Rectal smooth muscle tissue (tissue), 1 donor: Measurements from ENCODE around the gene TFAP2C.
A peak's percentile ranks its signal among the peaks of the same experiment; 100 is the strongest.

Experiments used
- H3K27ac ChIP-seq: one replicate; pipeline ENCODE4 v1.7.0; 2013; ENCODE audit warnings: low read depth, low read length, inconsistent platforms
- H3K27me3 ChIP-seq: one replicate; pipeline ENCODE4 v1.7.0; 2013; ENCODE audit warnings: low read length; ENCODE audit not compliant: control insufficient read depth, insufficient read depth
- H3K36me3 ChIP-seq: one replicate; pipeline ENCODE4 v1.7.0; 2013; ENCODE audit warnings: low read length; ENCODE audit not compliant: control insufficient read depth, insufficient read depth
- H3K4me1 ChIP-seq: one replicate; pipeline ENCODE4 v1.7.0; 2013; ENCODE audit warnings: low read length; ENCODE audit not compliant: control insufficient read depth, insufficient read depth
- H3K4me3 ChIP-seq: one replicate; pipeline ENCODE4 v1.7.0; 2013; ENCODE audit warnings: low read length
- H3K9ac ChIP-seq: one replicate; pipeline ENCODE4 v1.7.0; 2013; ENCODE audit warnings: low read length

The TFAP2C gene

GRCh38 chr20:56628873-56629463 lies at the start of gene TFAP2C:
TSS of gene TFAP2C (plus strand) at chr20:56629306. CDS start at chr20:56629545, 239 bp downstream.
- peak within 1 kb of the TSS; percentile 49 for H3K27ac ChIP-seq

GRCh38 chr20:56580226-56580625 lies 48.9 kb upstream of the TFAP2C start:
- Histone ChIP-seq H3K4me1 (no peaks in the 10 kb centered on the region), H3K9ac (no peak overlapping the region), H3K27ac (no peak overlapping the region), H3K27me3 (no peaks in the 10 kb centered on the region), H3K36me3 (no peaks in the 10 kb centered on the region), H3K4me3 (no peak overlapping the region)

More at GRCh38 chr20:56628873-56629463, at the start of gene TFAP2C:
- H3K9ac ChIP-seq: peak within 1 kb of the TSS; percentile 25
- no peaks in the 10 kb centered on the region for H3K4me1 ChIP-seq
- H3K36me3 ChIP-seq: no peaks in the 10 kb centered on the region
- peaks cover 47% of the 10 kb centered on the region for H3K27me3 ChIP-seq
- H3K4me3 ChIP-seq: peak within 1 kb of the TSS; percentile 63

GRCh38 chr20:56581701-56582100 lies 47.4 kb upstream of the TFAP2C start:
- H3K4me1 ChIP-seq: no peaks in the 10 kb centered on the region

GRCh38 chr20:56582542-56582941 lies 46.6 kb upstream of the TFAP2C start:
- H3K36me3 ChIP-seq: no peaks in the 10 kb centered on the region
- H3K27ac ChIP-seq: no peak overlapping the region
- no peak overlapping the region for H3K4me3 ChIP-seq
- no peak overlapping the region for H3K9ac ChIP-seq
- no peaks in the 10 kb centered on the region for H3K4me1 ChIP-seq
- no peaks in the 10 kb centered on the region for H3K27me3 ChIP-seq

More at GRCh38 chr20:56581701-56582100, 47.4 kb upstream of the TFAP2C start:
- Histone ChIP-seq H3K27ac (no peak overlapping the region), H3K9ac (no peak overlapping the region), H3K4me3 (no peak overlapping the region), H3K27me3 (no peaks in the 10 kb centered on the region), H3K36me3 (no peaks in the 10 kb centered on the region)

GRCh38 chr20:56584916-56585315 lies 44.2 kb upstream of the TFAP2C start:
- no peak overlapping the region for H3K4me3 ChIP-seq
- no peak overlapping the region for H3K9ac ChIP-seq
- no peaks in the 10 kb centered on the region for H3K4me1 ChIP-seq
- no peak overlapping the region for H3K27ac ChIP-seq
- no peaks in the 10 kb centered on the region for H3K36me3 ChIP-seq
- H3K27me3 ChIP-seq: no peaks in the 10 kb centered on the region

- no peak overlapping the region for H3K9ac ChIP-seq
- no peak overlapping the region for H3K4me3 ChIP-seq
- no peaks in the 10 kb centered on the region for H3K36me3 ChIP-seq
- no peaks in the 10 kb centered on the region for H3K27me3 ChIP-seq
- no peaks in the 10 kb centered on the region for H3K4me1 ChIP-seq
- H3K27ac ChIP-seq: no peak overlapping the region
Measured at GRCh38 chr20:56587307-56588041, 41.6 kb upstream of the TFAP2C start.

- Histone ChIP-seq H3K27me3 (no peaks in the 10 kb centered on the region), H3K4me1 (no peaks in the 10 kb centered on the region), H3K9ac (no peak overlapping the region), H3K27ac (no peak overlapping the region), H3K36me3 (no peaks in the 10 kb centered on the region), H3K4me3 (no peak overlapping the region)
Measured at GRCh38 chr20:56588996-56589395, 40.1 kb upstream of the TFAP2C start.

GRCh38 chr20:56589633-56590032 lies 39.5 kb upstream of the TFAP2C start:
- no peak overlapping the region for H3K27ac ChIP-seq
- no peaks in the 10 kb centered on the region for H3K4me1 ChIP-seq
- no peaks in the 10 kb centered on the region for H3K27me3 ChIP-seq
- H3K36me3 ChIP-seq: no peaks in the 10 kb centered on the region
- no peak overlapping the region for H3K4me3 ChIP-seq
- no peak overlapping the region for H3K9ac ChIP-seq

- Histone ChIP-seq H3K9ac (no peak overlapping the region), H3K36me3 (no peaks in the 10 kb centered on the region), H3K27ac (no peak overlapping the region), H3K4me3 (no peak overlapping the region), H3K27me3 (no peaks in the 10 kb centered on the region), H3K4me1 (no peaks in the 10 kb centered on the region)
Measured at GRCh38 chr20:56590888-56591287, 38.2 kb upstream of the TFAP2C start.

- Histone ChIP-seq H3K36me3 (no peaks in the 10 kb centered on the region), H3K9ac (no peak overlapping the region), H3K27me3 (no peaks in the 10 kb centered on the region), H3K4me3 (no peak overlapping the region), H3K27ac (no peak overlapping the region), H3K4me1 (no peaks in the 10 kb centered on the region)
Measured at GRCh38 chr20:56592211-56592610, 36.9 kb upstream of the TFAP2C start.

- Histone ChIP-seq H3K27ac (no peak overlapping the region), H3K36me3 (no peaks in the 10 kb centered on the region), H3K4me3 (no peak overlapping the region), H3K9ac (no peak overlapping the region), H3K4me1 (no peaks in the 10 kb centered on the region), H3K27me3 (no peaks in the 10 kb centered on the region)
Measured at GRCh38 chr20:56592817-56593216, 36.3 kb upstream of the TFAP2C start.

- Histone ChIP-seq H3K4me1 (no peaks in the 10 kb centered on the region), H3K4me3 (no peak overlapping the region), H3K36me3 (no peaks in the 10 kb centered on the region), H3K27ac (no peak overlapping the region), H3K27me3 (no peaks in the 10 kb centered on the region), H3K9ac (no peak overlapping the region)
Measured at GRCh38 chr20:56595746-56596475, 33.2 kb upstream of the TFAP2C start.
